Kasumi-1 (cell line): ENCODE data around the gene KLHDC7B.

Source experiments
- DNase-seq, 2 experiments: peaks; one replicate each; lab custom pipeline; 2025; lab: John Stamatoyannopoulos, UW

Gene KLHDC7B

DNA sequence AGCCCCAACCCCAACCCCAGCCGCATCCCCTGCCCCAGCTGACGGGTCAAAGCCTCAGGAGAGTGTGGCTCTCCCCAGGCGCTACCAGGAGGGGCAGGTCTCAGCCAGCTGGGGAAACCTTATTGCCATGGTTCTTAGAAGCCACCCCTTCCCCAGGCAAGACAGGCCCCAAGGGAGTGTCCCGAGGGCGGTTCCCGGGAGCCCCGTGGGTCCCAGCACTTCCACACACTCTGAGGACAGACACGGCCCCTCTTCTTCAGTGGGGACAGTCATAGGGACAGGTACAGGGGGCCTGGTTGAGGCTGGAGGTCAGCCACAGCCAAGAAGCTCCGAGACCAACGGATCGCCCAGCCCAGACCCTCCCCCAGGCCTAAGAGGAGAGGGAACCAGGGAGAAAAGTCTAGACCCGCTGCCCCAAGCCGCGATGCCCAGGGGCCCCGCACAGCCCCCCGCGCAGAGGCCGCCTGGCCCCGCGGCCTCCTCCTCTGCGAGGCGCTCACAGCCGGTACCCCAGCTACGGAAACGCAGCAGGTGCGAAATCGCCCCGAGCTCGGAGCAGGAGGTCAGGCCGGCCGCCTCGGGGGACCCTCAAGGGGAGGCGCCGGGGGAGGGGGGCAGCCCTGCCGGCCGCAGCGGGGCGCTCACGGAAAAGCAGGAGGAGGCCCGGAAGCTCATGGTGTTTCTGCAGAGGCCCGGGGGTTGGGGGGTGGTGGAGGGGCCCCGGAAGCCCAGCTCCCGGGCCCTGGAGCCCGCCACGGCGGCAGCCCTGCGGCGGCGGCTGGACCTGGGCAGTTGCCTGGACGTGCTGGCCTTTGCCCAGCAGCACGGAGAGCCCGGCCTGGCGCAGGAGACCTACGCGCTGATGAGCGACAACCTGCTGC is 2.6 kb downstream of the KLHDC7B start:
- DNase-seq: peak in 1 of 2 experiments; percentile 27

DNA sequence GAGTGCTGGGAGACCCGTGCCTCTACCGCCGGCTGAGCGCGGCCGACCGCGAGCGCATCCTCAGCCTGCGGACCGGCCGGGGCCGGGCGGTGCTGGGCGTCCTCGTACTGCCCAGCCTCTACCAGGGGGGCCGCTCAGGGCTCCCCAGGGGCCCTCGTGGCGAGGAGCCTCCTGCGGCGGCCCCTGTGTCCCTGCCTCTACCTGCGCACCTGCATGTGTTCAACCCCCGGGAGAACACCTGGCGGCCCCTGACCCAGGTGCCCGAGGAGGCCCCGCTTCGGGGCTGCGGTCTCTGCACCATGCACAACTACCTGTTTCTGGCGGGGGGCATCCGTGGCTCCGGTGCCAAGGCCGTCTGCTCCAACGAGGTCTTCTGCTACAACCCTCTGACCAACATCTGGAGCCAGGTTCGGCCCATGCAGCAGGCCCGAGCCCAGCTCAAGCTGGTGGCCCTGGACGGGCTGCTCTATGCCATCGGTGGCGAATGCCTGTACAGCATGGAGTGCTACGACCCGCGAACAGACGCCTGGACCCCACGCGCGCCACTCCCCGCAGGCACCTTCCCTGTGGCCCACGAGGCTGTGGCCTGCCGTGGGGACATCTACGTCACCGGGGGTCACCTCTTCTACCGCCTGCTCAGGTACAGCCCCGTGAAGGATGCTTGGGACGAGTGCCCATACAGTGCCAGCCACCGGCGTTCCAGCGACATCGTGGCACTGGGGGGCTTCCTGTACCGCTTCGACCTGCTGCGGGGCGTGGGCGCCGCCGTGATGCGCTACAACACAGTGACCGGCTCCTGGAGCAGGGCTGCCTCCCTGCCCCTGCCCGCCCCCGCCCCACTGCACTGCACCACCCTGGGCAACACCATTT is 3.5 kb downstream of the KLHDC7B start:
- DNase-seq: no peak

DNA sequence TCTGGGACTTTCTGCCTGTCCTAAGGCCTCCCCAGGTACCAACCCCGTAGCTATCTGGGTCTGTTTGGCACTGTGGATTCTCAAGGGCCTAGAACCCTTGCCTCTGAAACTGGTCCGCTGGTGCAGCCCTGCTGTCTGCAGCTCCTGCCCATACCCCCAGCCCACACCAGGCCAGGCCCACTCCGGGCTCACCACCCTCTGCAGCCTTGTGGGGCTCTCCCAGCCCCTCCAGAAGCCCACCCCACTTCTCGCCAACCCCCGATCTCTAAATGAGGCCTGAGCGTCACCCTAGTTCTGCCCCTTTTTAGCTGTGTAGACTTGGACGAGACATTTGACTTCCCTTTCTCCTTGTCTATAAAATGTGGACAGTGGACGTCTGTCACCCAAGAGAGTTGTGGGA is 4.7 kb downstream of the KLHDC7B start:
- no peak for DNase-seq

DNA sequence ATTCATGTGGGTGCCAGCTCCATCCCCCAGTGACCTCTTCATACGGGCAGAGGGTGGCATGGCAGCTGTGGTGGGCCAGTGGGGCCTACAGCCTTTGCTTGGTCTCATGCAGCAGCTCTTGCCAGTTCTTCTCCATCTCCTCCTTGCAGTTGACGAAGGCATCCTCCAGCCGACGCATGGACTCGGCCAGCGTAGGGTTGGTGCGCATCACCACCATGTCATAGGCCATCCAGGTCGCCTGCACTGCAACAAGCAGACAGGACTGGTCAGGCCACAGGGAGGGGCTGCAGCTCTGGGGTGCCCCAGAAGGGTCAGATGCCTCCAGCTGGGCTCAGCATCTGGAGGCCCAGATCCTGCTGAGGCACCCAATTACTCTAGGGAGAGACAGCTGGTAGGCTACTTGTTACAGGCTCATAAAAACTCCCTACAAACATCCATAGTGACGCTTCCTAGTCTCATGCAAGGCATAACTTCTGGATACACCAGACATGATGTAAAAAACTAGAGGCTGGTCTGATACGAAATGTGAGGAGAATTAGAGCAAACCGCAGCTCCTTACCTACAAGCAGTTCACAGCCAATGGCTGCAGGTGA is 5.6 kb downstream of the KLHDC7B start:
- DNase-seq: no peak

DNA sequence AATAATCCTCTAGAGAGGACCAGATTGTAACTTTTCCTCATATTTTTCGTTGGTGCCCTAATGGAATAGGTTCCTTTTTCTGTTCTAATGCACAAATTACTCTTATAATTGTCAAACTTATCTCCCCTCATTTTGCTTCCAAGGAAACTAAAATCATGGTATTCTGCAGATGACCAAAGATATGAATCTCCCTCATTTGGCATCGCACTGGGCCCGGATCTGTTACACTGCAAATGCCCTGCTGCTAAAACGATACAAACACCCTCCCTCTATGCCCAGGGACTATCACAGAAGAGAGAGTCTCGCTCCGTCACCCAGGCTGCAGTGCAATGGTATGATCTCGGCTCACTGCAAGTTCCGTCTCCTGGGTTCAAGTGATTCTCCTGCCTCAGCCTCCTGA is 7.6 kb downstream of the KLHDC7B start:
- no peak for DNase-seq

DNA sequence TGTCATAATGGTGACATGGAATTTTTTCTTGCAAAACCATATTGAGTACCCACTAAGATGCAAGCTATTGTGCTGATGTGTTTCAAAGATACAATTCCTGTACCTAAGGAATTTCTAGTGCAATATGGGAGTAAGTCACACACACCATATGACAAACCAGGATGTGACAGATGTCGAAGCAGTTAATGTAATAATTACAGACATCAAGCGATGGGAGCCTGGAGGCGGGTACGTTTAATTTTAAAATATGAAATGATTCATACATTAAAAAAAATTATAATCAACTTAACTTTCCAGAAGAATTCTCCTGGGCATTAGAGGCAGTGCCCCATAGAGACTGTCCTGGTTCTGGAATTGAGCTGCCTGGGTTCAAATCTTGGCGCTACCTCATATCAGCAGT is 11.0 kb downstream of the KLHDC7B start:
- DNase-seq: no peak

DNA sequence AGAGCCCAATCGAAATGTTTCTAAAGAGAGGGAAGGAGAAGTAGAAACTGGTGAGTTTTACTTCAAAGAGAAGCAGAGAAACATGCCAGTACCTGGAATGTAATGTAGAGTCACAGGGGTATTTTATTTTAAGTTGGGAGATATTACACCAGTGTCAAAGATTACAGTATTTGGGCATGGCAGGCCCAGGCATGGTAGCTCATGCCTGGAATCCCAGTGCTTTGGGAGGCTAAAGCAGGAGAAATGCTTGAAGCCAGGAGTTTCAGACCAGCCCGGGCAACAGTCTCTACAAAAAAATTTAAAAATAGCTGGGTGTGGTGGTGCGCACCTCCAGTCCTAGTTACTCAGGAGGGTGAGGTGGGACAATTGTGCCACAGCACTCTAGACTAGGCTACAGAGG is 14.3 kb downstream of the KLHDC7B start:
- no peak for DNase-seq

DNA sequence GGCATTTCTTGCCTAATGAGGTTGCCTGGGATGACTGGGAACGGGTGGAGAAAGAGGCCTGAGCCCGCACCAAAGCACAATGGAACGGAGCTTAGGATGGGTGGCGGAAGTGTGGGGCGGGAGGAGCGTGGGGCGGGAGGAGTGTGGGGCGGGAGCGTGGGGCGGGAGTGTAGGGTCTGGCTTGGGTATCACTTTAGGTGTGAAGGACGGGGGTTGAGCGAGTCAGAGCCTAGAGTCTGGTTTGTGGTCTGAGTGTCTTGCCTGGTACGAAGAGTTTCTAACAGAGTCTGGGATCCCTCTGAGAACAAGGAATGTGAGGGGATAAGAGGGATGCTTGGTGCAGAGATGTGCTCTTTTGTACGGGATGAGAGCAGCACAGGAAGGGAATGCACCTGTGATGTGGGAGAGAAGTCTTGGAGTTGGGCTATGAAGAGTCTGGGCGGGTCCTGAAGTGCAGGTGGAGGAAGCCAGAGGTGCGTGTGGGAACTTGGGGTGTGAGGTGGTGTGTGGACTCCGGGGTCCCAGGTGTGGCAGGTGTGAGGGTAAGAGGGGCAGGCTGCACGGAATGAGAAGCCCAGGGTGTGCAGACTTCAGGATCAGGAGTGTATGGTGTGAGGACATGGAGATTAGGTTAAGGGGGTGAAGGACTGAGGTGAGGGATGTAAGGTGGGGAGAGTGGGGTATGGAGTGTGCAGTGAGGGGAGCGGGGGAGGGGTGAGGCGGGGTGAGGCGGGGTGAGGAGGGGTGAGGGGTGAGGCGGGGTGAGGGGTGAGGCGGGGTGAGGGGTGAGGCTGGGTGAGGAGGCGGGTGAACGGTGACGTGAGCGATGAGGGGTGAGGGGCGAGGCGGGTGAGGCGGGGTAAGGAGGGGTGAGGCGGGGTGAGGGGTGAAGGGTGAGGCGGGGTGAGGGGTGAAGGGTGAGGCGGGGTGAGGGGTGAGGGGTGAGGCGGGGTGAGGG is 16.0 kb downstream of the KLHDC7B start:
- DNase-seq: no peak

DNA sequence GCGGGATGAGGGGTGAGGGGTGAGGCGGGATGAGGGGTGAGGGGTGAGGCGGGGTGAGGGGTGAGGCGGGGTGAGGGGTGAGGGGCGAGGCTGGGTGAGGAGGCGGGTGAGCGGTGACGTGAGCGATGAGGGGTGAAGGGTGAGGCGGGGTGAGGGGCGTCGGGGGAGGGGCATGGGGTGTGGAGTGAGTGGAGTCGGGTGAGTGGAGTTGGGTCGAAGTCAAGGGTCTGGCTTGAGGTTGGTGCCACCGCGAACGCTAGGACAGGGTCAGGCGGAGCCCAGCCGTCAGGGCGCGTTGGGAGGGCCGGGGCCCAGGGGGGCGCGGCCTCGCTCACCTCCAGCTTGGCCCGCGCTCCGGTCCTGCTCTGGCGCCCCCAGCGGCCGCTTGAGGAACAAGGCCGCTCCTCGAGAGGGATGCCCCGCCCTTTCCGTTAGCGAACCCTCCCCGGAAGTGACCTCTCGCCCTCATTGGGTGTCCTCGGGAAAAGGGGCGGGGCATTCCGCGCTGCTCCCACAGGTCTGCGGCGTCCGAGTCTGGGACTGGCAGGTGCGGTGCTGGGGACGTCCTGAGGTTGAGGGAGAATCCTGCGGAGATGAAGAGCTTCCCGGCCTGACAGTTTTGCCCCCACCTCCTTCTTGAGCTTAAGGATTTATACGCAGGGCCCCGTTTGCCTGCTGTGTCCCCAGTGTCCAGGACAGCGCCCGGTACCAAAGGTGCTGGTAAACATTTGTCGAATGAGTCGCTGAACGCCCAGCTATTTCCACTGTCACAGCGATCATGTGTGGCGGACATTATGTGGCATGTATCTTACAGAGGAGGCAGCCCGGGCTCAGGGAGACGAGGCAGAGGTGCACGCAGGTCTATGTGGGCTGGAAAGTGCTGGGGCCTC is 17.1 kb downstream of the KLHDC7B start, which contains the start of gene SYCE3:
Gene SYCE3, minus strand, starts transcription at position 397 of the 890 bp plus-strand sequence. CDS start 6,514 bp downstream, outside the sequence.
- DNase-seq: peak; percentile 92 to 93

DNA sequence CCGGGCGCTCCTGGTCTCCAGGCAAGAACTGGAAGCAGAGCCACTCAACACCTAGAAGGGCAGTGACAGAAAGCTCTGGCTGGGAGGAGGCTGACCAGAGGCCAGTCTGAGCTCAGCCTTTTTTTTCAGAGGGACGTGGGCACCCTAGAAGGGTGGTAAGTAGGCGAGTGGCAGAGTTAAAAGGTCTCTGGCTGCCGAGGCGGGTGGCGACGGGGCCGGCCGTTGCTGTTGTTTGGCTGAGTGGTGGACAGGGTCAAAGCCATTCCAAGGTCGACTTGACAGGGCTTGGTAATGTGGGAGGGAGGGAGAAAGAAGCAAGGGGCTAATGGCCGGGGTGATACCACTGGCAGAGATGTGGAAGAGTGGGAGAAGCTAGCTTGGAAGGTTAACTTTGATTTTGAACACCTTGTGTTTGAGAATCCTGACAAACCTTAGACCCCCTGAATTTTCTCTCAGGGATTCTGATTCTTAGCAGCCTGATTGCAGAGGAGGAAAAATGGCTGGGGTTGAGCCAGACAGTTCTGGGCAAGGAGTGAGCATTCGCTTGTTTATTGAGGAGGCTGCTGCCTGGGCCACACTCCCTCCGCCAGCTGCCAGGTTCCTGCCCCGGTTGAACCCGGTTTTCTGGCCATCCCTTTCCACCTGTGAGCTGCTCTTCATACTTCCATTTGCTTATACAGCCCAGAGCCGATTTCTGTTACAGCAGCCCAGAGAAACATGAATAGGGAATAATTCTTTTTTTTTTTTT is 17.9 kb downstream of the KLHDC7B start:
- no peak for DNase-seq

DNA sequence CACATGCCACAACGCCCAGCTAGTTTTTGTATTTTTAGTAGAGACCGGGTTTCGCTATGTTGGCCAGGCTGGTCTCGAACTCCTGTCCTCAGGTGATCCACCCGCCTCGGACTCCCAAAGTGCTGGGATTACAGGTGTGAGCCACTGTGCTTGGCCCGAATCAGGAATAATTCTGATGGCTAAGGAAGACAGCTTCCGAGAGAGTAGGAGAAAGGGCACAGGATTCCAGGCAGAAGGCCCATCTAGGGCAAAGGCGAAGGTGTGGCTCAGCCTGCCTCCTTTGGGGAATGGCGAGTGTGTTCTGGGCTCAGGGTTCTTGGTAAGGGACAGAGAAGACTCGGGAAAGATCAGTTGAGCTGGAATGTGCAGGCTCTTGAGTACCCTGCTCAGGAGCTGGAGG is 18.6 kb downstream of the KLHDC7B start:
- DNase-seq: no peak

DNA sequence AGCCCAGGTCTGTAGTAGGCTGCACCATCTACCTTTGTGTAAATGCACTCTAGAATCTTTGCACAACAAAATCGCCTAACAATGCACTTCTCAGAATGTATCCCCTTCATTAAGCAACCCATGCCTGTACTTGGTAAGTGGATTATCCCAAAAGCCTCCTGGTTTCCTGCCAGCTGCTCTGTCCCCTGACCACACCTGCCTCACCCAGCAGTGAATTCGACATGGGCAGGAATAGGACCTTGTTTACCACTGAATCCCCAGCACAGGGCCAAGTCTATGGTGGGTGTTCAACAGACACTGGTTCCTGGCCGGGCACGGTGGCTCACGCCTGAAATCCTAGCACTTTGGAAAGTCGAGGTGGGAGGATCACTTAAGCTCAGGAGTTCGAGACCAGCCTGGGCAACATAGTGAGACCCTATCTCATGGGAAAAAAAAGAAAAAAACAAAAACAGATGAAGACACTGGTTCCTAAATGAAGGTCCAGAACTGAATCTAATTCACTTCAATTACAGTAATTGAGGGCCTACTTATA is 22.1 kb downstream of the KLHDC7B start:
- DNase-seq: no peak

DNA sequence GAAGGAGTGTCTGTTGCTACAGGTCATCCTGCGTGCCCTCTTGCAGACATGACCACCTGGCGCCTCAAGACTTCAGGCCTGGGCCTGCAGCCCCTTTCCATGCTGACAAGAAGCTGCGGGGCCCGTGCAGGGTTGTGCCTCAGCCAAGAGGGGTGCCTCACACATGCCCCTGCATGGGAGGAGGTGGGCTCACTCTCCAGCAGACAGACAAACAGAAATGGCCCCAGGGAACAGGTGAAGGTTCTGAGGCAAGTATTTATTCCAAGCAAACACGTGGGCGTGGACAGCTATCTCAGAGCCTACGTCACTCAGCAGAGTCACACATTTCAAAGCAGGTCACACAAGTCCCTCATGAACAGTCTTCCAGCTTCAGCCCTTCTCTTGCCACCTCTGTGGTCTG is 22.9 kb downstream of the KLHDC7B start:
- no peak for DNase-seq

DNA sequence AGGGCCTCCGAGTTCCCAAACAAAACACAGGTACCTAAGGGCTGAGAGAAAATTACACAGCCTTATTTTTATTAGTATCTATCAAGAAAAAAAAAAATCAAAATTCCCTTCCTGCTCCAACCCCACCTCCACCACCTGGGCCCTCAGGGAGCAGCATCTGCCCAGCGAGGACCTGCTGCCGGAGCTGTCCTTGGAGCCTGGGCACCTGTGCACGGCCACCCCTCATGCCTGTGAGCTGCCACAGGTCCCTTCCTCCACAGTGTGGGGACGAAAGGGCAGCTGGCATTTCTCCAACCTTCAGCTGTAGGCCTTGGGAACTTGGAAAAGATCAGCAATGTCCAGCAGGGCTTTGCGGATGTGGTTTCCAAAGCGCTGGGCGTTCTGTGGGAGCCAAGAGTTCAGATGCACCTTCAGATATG is 23.4 kb downstream of the KLHDC7B start:
- DNase-seq: no peak

DNA sequence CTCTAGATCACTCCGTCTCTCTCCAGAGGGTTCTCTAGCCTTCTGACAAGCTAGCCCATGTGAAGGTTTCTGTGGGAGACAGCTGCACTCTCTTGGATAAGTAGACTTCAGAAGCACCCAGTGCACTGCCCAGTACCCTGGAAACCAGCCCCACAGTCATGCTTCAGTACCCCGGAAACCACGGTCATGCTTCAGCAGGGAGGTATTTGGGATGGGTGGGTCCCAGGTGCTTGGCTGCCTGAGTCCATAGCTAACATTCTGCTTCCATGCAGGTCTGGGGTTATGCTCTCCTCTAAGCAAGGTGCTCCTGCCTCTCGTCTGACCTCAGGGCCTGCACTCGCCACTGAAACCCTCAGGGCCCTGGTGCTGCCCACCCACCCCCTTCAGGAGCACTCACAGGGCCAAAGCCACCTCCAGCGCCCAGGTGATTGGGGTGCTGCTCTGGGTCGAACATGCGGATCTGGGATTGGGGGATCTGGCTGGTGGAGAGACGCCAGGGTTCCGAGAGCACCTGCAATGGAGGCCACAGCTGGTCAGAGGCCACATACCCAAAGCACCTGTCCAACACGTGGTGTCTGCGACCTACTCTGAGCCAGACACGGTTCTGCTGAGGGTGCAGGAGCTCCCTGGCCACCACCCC is 24.3 kb downstream of the KLHDC7B start:
- DNase-seq: no peak

DNA sequence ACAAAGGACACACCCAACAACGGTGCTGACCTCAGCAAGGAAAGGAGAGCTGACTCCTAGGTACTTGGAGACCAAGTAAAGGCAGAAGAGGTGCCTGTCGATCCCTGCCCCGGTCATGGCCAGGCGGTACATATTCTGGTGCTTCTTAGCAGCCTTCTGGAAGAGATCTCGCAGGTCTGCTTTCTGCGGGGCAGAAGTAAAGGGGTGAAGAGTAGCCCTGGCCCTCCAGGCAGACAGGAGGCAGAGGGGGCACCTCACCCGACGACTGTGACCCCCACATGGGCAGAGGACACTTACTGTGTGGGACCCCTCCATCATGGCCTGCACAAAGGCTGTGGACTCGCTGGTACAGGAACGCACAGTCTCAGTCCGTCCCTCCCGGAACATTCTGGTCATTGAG is 25.2 kb downstream of the KLHDC7B start:
- no peak for DNase-seq

DNA sequence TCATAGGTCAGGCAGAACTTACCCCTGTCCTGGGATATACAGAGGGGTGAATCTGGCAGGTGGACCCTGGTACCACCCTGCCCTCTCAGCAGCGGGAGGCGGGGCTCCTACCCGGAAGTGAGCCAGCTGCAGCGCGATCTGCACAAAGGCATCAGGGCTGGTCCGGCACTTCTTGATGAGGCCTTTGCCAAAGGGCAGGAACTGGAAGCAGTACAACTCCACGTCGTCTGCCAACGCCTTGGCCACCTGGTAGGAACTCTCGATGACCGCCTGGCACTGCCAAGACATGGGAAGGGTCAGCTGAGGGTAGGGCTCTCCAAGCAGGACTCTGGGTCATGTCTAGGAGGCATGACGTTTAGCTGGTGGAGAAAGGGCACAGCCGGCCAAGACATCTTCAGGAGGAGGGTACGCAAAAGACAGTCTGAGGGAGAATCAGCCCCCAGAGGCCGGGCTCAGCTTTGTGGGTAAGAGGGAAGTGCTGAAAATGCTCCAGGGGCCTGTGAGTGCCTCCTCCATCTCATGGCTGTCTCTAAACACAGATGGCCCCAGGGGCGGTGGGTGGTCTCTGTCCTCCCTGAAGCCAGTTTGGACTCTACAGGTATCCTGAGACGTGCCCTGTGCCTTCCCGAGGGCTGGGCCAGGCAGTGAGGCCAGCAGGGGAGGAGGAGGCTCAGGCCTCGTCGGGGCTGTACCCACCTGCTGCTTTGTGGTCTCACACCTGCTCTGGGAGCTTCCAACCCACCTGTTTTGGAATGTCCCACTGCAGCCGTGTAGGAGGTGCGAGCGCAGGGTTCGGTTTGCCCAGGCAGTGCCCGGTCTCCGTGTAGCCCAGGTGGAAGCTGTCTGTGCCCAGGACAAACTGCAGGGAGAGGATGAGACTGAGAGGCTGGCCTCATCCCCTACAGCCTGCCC is 25.8 kb downstream of the KLHDC7B start:
- DNase-seq: no peak

DNA sequence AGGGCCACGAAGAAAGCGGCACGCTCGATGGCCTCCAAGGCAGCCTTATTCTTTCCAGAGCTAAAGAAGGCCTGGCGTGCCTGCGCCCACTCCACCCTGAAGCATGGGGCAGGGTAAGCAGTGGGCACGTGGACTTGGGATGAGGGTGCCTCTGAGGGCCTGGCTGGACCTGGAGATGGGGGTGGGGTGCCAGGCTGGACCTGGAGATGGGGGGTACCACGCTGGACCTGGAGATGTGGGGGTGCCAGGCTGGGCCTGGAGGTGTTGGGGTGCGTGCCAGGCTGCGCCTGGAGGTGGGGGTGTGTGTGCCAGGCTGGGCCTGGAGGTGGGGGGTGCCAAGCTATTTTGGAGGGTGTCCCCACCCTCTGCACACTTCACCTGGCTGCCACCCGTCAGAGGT is 27.3 kb downstream of the KLHDC7B start:
- DNase-seq: no peak
